Transverse colon (tissue), 4 donors: ENCODE data around the gene SLC22A23. TPM values are rescaled to one million over a fixed set of nuclear protein-coding genes. Genes with fewer than 3 reads are reported as not detected.
A peak's percentile ranks its signal among the peaks of the same experiment; 100 is the strongest.

Source experiments
- DNase-seq: peaks from one replicate; pipeline ENCODE4 v3.0.0-alpha.2; 2019
- H3K27ac ChIP-seq, 4 donors: fragments of 200-600 bp; sonication (generic); 2 replicates each; pipeline ENCODE4 v1.5.1; 2016 to 2018; ENCODE audit warnings: inconsistent platforms in 4 of 4
- H3K27me3 ChIP-seq: fragments of 200-600 bp; sonication (generic); 2 replicates; pipeline ENCODE4 v1.5.1; 2017; ENCODE audit warnings: inconsistent platforms
- H3K36me3 ChIP-seq, 4 donors: fragments of 200-600 bp; sonication (generic); 2 replicates each; pipeline ENCODE4 v1.5.1; 2017 to 2019; ENCODE audit warnings: inconsistent platforms in 4 of 4
- H3K4me1 ChIP-seq, 4 donors: fragments of 200-600 bp; sonication (generic); 2 replicates each; pipeline ENCODE4 v1.5.1; 2017 to 2020; ENCODE audit warnings: inconsistent platforms in 4 of 4
- H3K4me3 ChIP-seq, 4 donors: fragments of 200-600 bp; sonication (generic); 1 replicate in 1 of 4; 2 replicates in 3 of 4; pipeline versions ENCODE4 v1.5.1 to v1.6.1; 2017 to 2019; ENCODE audit warnings: inconsistent platforms in 4 of 4
- H3K9me3 ChIP-seq, 2 donors: fragments of 200-600 bp; sonication (generic); 2 replicates each; pipeline ENCODE4 v1.5.1; 2017 to 2019; ENCODE audit warnings: inconsistent platforms in 2 of 2
- EP300 ChIP-seq: sonication (generic); formaldehyde crosslinking; IDR thresholded peaks from one replicate; pipeline ENCODE4 v1.6.1; 2017; ENCODE audit warnings: antibody characterized with exemption, low read depth
- POLR2A ChIP-seq: fragments of 450-650 bp; IDR thresholded peaks from one replicate; pipeline ENCODE4 v1.6.1; 2016; ENCODE audit warnings: antibody characterized with exemption, mild to moderate bottlenecking, moderate library complexity
- POLR2AphosphoS5 ChIP-seq, 3 donors: sonication (generic); formaldehyde crosslinking; IDR thresholded peaks; one replicate each; pipeline ENCODE4 v1.6.1; 2016; ENCODE audit warnings: antibody characterized with exemption in 3 of 3
- WGBS, 2 donors: methylation state at CpG; one replicate each; pipeline ENCODE4 v1.1.5; 2018; ENCODE audit warnings: low coverage in 1 of 2; 5-methylcytosine and 5-hydroxymethylcytosine counted together
- in situ Hi-C, 4 donors: fragments of 200-750 bp; cut with MboI; loops; one replicate each; pipeline versions ENCODE4 v1.15.0 to v1.15.1; 2017; ENCODE audit warnings: low sequenced_read_pairs in 3 of 4, low pct_ligation_motif_present in 1 of 4, low pct_unique_long_range_greater_than_20kb in 1 of 4
- intact Hi-C: fragments of 100-400 bp; cut with DNase I; formaldehyde crosslinking; loops from one replicate; pipeline ENCODE4 v1.15.1; 2023; ENCODE audit warnings: low total_unique reads
- total RNA-seq, 4 donors: library from RNA; depleted of rRNA; stranded (reverse); fragments of >200 nt; gene quantifications; one replicate each; pipeline ENCODE4 v1.1.0, GENCODE V29; 2016
- TF ChIP-seq, protein P1 (sequence below), 5 experiments: fragments of 200-600 bp in 3 of 5; fragments of 450-650 bp in 2 of 5; sonication (generic) in 3 of 5; IDR thresholded peaks; 1 replicate in 2 of 5; 2 replicates in 3 of 5; pipeline ENCODE4 v1.5.1; 2016 to 2017; ENCODE audit warnings: antibody characterized with exemption in 5 of 5, inconsistent platforms in 3 of 5, mild to moderate bottlenecking in 2 of 5, moderate library complexity in 1 of 5

SLC22A23 gene
- total RNA-seq, 4 donors from 2014 or later: 96.1 to 161 (median 117) TPM

DNA sequence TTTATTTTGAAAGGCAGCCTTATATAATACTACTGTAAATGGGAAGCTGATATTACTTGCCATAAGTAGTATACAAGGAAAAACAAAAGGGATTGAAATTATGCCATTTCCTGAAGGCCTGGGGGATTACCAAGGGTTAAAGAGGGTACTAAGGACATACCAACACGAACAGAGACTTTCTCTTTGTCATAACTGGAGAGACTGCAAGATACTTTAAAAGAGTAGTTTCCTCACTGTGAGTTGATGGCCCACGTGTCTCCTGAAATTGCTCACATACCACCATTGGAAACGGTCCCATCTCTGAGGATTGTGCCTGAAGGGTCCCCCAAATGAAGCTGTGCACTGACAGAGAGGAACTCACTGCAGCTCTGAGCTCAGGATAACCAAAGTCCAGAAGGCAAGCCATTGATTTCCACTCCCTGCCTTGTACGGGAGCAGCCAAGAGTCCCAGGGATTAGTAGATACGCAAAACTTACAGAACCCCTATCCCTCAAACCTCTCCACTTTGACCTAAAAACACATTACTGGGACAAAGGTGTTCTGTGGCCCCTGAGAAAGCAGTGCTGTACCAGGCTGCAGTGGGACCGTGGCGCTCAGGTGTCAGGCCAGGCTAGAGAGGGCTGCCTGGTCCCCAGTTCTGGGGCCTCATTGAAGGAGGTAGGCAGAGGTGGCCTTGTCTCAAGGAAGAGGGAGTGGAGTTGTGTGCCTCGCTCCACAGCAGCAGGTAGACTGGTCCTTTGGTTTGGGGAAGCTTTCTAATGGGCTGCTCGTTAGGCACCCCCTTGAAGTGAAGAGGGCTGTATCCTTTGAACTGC, 182.9 kb downstream of the SLC22A23 start:
- TF ChIP-seq, protein P1, sequence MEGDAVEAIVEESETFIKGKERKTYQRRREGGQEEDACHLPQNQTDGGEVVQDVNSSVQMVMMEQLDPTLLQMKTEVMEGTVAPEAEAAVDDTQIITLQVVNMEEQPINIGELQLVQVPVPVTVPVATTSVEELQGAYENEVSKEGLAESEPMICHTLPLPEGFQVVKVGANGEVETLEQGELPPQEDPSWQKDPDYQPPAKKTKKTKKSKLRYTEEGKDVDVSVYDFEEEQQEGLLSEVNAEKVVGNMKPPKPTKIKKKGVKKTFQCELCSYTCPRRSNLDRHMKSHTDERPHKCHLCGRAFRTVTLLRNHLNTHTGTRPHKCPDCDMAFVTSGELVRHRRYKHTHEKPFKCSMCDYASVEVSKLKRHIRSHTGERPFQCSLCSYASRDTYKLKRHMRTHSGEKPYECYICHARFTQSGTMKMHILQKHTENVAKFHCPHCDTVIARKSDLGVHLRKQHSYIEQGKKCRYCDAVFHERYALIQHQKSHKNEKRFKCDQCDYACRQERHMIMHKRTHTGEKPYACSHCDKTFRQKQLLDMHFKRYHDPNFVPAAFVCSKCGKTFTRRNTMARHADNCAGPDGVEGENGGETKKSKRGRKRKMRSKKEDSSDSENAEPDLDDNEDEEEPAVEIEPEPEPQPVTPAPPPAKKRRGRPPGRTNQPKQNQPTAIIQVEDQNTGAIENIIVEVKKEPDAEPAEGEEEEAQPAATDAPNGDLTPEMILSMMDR (IDR thresholded peaks at IDR 0.05): no peak
- TF ChIP-seq POLR2AphosphoS5 (IDR thresholded peaks at IDR 0.05): no peak
- TF ChIP-seq POLR2A: no peak
- TF ChIP-seq EP300: no peak
- WGBS, 2 donors: 55 to 79% methylated on average over 4 to 9 of the region's 9 CpGs

DNA sequence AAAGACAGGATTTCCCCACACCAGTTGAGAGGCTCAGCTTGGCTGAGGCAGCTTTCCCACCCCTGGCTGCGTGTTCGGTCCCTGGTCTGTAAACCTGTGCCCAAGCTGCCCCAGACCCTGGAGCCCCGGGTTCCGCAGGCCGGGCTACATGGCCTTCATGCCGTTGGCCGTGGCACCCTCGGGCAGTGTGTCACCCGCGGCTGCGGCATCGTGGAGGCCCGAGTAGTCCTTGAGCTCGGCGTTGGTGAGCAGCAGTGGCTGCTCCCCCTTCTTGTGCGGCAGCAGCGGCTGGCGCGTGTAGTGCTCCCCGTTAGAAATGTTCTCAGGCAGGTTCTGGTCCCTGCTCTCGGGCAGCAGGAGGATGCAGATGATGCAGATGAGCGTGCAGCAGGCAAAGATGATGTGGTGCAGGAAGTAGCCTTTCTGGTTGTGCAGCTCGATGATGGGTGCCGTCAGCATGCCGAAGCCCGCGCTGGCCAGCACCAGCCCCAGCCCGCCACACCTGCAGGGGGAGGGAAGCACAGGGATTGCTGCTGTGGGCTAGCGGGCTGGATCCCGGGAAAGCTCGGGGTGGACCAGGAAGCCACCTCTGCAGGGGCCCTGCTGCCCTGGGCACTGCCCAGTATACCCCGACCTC, 183.8 kb downstream of the SLC22A23 start:
- H3K27me3 ChIP-seq: no peaks in the 10 kb centered on the region
- H3K9me3 ChIP-seq: no peaks in the 10 kb centered on the region
- no peak overlapping the region for H3K4me3 ChIP-seq
- intact Hi-C loops: no loop called here
- 97% methylated on average over 32 of the region's 32 CpGs; no CpG with 5 or more reads in 1 of the 2 donors for WGBS, 2 donors
- H3K27ac ChIP-seq: no peak overlapping the region
- in situ Hi-C loops: no loop called here
- TF ChIP-seq POLR2A: no peak
- TF ChIP-seq POLR2AphosphoS5 (IDR thresholded peaks at IDR 0.05): no peak
- TF ChIP-seq, protein P1 (IDR thresholded peaks at IDR 0.05): no peak
- TF ChIP-seq EP300: no peak
- DNase-seq: no peak
- peaks cover 0 to 6% (median 0%) of the 10 kb centered on the region in 4 donors for H3K36me3 ChIP-seq
- H3K4me1 ChIP-seq: peaks cover 0 to 6% (median 0%) of the 10 kb centered on the region in 4 donors

More for the DNA sequence above, 182.9 kb downstream of the SLC22A23 start:
- no peak for DNase-seq
- Histone ChIP-seq H3K9me3 (no peaks in the 10 kb centered on the region), H3K27me3 (no peaks in the 10 kb centered on the region), H3K36me3 (peaks cover 0 to 6% (median 0%) of the 10 kb centered on the region in 4 donors), H3K27ac (no peak overlapping the region), H3K4me1 (peaks cover 0 to 6% (median 0%) of the 10 kb centered on the region in 4 donors), H3K4me3 (no peak overlapping the region)
- in situ Hi-C loops (no loop called here), intact Hi-C loops (no loop called here)

DNA sequence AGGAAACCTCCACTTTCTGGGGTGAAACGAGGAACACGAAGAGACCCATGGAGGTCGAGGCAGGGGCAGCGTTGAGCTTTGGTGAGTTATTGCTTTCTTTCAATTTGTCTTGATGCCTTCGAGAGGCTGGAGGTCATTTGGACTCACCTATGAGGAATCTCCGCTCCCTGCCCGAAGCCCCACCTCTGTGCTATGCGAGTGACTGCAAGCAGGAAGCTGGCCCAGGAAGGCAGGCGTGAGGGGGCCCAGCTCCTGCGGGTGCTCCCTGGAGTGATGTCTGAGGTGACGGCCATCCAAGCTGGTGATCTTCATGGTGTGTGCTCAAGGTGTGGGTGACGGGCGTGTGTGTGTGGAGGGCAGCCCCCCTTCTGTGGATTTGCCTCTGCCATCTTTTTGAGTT, 185.1 kb downstream of the SLC22A23 start:
- TF ChIP-seq POLR2A (no peak), EP300 (no peak), POLR2AphosphoS5 (IDR thresholded peaks at IDR 0.05) (no peak)
- TF ChIP-seq, protein P1 (IDR thresholded peaks at IDR 0.05): no peak
- H3K9me3 ChIP-seq: no peaks in the 10 kb centered on the region
- no peak overlapping the region for H3K4me3 ChIP-seq
- no peak overlapping the region for H3K27ac ChIP-seq
- in situ Hi-C loops: no loop called here
- intact Hi-C loops: no loop called here
- peaks cover 0 to 6% (median 0%) of the 10 kb centered on the region in 4 donors for H3K36me3 ChIP-seq
- DNase-seq: no peak
- no peaks in the 10 kb centered on the region for H3K27me3 ChIP-seq
- WGBS, 2 donors: 94% methylated on average over 13 of the region's 13 CpGs; no CpG with 5 or more reads in 1 of the 2 donors
- H3K4me1 ChIP-seq: peaks cover 0 to 6% (median 2%) of the 10 kb centered on the region in 4 donors

DNA sequence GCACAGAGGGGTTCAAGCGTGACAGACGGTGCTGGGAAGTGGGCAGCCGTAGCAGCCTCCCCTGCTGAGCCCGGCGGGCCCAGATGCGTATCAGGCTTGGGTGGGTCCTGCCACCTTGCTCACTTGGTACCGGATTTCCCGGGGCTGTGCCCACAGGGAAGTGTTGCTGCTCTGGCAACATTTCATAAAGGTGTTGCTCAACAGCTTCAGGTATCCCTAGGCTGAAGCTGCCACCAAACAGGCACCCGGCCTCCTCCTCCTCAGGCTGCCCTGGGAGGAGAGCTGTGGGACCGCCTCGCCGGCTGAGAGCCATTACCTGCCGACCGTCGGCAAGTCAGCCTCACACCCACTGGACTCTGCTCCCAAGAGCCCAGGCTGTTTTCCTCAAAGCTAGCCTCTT, 186.6 kb downstream of the SLC22A23 start:
- Histone ChIP-seq H3K9me3 (no peaks in the 10 kb centered on the region), H3K4me1 (peaks cover 0 to 6% (median 2%) of the 10 kb centered on the region in 4 donors), H3K4me3 (no peak overlapping the region), H3K27me3 (no peaks in the 10 kb centered on the region), H3K36me3 (peaks cover 0 to 6% (median 0%) of the 10 kb centered on the region in 4 donors), H3K27ac (peak overlapping the region in 2 of 4 donors; percentile 23 to 30)
- TF ChIP-seq POLR2A (no peak), POLR2AphosphoS5 (IDR thresholded peaks at IDR 0.05) (peak in 2 of 3 donors; percentile 11 to 21)
- 29 to 56% methylated on average over 8 to 15 of the region's 15 CpGs for WGBS, 2 donors
- intact Hi-C loops (no loop called here), in situ Hi-C loops (no loop called here)
- DNase-seq: peak; percentile 71
